HG03064 (cell line): ENCODE data around the gene PPHLN1.

ENCODE experiments used
- ATAC-seq: cut with Tn5 transposase; IDR thresholded peaks from one replicate; pipeline ENCODE4 v1.9.1; 2021; ENCODE audit warnings: low read depth; ENCODE audit not compliant: unreplicated experiment

Gene PPHLN1

DNA sequence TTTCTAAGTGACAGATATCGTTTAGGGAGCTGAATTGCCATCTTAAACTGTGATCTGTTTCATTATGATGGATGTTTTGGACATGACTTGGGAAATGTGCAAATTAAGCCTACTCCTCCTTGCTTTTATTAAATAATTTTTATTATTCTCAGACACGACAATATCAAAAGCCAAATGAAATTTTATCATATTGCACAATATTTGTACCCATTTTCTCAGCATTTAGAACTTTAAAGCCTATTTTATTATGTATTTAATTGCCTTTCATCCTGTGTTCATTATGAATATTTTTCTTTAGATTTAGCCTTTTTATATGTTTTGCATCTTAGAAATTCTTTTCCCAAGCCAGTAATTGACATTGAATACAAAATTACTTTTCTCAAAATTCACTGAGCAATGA, 102.9 kb downstream of the PPHLN1 start:
- ATAC-seq: no peak

GRCh38 chr12:42432517-42433140, 106.7 kb downstream of the PPHLN1 start:
- ATAC-seq: no peak

DNA sequence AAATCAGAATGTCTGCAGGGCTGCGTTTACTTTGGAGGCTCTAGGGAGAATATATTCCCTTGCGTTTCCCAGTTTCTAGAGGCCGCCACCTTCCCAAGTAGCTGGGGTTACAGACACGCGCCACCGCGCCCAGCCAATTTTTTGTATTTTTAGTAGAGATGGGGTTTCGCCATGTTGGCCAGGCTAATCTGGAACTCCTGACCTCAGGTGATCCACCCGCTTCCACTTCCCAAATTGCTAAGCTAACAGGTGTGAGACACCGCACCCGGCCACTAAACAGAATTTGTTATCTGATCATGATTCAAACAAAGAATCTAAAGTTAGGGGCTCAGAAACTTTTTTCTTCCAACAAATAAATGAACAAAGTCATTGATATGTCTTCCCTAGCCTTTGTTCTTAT, 114.6 kb downstream of the PPHLN1 start:
- no peak for ATAC-seq

DNA sequence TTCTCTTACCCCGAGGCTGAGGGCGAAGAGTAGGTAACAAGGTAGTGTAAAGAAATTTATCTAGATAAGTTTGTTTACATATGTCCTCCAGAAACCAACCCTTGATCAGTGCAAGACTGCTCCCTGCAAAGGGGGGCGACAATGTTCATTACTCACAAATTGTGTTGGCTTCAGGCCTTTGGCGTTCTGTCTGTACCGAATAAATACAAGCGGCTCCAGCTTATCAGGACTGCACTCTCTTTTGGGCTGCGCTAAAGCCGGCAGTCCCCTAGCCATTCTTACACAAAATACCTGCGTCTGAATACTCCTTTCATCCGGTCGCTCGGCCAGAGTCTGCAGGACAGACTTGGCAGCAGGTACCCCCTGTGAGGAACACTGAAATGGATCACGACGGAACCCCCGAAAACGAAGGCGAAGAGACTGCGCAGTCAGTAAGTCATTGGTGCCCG, 116.4 kb downstream of the PPHLN1 start:
- no peak for ATAC-seq

DNA sequence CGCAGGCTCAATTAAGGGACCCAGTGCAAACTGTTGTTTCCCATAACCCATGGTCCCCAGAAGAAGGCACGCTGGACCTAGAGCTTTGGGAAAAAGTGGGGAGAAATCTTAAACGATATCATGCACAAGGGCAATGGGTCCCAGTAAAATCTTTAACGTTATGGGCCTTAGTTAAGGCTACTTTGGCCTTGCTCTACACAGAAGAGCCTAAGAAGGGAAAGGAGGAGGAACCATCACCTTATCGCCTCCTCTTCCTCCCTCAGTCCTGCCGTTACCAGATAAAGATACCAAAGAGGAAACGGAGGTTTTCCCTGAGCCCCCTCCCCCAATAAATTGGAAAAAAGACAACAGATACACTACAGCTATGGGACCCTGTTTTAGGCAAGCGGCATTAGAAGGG, 116.9 kb downstream of the PPHLN1 start:
- no peak for ATAC-seq

DNA sequence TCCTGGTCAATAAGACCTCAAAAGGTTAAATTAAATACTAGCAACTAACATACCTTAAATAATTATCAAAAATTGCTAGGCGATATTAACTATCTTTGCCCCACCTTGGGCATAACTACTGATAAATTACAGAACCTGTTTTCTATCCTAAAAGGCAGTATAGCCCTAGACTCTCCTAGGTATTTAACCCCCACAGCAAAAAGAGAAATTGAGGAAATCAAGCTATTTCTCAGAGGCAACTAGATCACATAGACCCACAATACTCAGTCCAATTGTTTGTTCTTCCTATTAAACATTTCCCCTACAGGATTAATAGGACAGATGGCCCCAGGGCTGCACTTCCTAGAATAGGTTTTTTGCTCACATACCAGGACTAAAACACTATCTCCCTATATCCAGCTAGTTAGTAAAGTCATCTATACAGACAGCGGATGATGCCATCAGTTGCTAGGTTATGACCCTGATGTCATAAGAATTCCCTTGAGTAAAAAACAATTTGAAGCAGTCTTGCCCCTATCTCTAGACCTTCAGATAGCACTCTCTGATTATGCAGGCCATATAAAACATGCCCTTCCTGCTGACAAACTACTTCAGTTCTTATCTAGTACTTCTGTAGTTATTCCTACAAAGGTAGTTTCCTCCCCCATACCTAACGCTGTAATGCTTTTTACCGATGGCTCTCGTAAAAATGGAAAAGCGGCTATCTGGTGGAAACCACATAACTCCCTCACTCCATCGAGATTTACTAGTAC, 118.4 kb downstream of the PPHLN1 start:
- no peak for ATAC-seq

DNA sequence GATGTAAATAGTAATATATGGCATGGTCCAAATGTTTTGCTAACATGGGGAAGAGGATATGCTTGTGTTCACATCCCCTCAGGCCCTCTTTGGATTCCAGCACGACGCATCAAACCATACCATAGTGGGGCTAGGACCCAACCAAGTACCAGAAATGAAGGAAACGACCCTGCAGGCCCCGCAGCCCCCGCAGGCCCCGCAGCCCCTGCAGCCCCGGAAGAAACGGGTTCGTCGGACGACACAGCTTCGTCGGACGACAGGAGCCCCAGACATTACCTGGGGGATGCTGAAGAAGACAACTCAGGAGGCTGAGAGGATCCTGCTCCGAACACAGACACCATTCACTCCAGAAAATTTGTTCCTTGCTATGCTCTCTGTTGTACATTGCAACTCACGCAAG, 119.9 kb downstream of the PPHLN1 start:
- ATAC-seq: no peak

DNA sequence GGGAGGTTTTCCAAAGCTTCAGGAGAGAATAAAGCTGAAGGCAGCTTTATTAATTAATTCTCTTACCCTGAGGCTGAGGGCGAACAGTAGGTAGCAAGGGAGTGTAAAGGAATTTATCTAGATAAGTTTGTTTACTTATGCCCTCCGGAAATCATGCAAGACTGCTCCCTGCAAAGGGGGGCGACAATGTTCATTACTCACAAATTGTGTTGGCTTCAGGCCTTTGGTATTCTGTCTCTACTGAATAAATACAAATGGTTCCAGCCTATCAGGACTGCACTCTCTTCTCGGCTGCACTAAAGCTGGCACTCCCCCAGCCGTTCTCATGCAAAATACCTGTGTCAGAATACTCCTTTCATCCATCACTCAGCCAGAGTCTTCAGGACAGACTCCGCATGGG, 120.8 kb downstream of the PPHLN1 start:
- ATAC-seq: no peak

DNA sequence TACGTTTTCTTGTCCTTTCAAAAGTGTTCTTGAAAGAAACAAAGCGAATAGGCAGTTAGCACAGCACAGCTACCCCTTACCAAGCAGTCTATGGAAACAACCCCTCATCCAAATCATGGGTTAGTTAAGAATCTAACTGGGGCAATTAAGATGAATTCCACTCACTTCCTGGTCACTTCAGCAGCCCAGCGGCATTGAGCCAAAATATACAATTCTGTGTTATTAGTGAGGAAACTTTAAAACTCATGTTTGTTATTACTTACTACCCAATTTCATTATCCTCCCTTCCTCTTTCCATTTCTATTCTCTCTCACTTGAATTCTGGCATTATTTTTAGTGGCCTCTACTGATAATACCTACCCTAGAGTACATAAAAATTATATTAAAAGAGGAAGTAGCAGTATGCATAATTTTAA, 121.4 kb downstream of the PPHLN1 start:
- no peak for ATAC-seq

DNA sequence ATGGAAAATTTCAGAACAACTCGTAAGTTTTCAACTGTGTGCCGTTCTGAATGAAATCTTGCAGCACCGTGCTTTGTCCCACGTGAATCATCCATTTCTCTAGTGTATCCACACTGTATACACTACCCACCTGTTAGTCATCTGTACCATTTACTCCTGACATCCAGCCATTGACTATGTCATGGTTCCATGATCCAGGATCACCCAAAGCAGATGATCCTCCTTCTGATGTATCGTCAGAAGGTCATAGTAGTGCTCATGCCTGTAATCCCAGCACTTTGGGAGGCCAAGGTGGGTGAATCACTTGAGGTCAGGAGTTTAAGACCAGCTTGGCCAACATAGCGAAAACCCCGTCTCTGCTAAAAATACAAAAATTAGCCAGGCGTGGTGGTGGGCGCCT, 122.9 kb downstream of the PPHLN1 start:
- ATAC-seq: no peak

- ATAC-seq: no peak
Measured at GRCh38 chr12:42450248-42450647, 124.3 kb downstream of the PPHLN1 start.

GRCh38 chr12:42458575-42458974, 132.6 kb downstream of the PPHLN1 start:
- no peak for ATAC-seq

- ATAC-seq: no peak
Measured at GRCh38 chr12:42459336-42459847, 133.4 kb downstream of the PPHLN1 start.

DNA sequence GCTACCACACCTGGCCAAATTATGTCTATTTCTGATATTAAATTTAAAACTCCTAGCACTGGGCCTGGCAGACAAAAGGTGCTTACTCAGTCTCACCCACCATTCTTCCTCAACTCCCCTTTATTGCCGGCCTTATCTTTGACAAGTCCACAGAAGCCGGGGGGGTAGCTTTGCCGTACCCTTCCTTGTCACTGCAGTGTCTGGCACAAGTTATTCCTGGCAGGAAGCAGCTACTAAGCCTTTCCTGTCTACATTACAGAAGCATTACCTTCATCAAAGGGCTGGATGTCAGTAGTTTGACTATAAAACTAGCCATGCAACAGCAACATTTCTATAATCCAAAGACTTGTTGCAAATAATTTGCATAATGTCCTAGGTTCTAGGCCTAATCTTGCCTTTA, 136.5 kb downstream of the PPHLN1 start:
- ATAC-seq: no peak

DNA sequence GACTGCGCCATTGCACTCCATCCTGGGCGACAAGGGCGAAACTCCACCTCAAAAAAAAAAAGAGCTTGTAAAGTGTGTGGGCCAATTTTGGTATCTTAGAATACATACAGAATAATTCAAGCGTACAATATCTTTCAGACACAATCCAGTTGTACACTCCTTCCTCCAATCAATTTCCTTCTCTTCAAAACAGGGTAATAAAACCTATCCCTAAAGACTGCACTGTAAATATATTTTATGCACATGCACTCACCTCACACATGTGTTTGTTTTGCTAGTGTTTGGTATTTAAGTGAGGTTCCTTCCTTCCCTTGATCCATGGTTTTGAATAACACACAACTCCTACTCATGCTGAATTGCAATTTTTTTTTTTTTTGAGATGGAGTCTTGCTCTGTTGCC, 137.7 kb downstream of the PPHLN1 start:
- ATAC-seq: no peak

GRCh38 chr12:42468341-42468821, 142.4 kb downstream of the PPHLN1 start:
- no peak for ATAC-seq

DNA sequence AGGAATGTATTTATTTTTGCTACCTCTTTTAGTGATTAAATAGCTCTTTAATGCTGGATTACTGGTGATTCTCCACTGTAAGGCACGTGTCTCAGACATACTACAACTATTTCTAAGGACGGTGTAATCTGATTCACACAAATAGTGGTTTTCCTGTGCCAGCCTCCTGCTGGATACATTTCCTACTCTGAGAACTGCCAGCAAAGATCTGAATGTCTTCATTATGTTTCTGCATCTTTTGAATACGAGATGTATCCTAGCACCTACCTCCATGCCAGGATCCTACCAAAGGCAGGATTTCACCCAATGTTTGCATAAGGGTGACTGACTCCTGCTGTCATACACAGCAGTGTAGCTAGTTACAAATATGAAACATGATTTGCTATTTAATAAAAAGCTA, 143.0 kb downstream of the PPHLN1 start:
- ATAC-seq: peak; percentile 5

DNA sequence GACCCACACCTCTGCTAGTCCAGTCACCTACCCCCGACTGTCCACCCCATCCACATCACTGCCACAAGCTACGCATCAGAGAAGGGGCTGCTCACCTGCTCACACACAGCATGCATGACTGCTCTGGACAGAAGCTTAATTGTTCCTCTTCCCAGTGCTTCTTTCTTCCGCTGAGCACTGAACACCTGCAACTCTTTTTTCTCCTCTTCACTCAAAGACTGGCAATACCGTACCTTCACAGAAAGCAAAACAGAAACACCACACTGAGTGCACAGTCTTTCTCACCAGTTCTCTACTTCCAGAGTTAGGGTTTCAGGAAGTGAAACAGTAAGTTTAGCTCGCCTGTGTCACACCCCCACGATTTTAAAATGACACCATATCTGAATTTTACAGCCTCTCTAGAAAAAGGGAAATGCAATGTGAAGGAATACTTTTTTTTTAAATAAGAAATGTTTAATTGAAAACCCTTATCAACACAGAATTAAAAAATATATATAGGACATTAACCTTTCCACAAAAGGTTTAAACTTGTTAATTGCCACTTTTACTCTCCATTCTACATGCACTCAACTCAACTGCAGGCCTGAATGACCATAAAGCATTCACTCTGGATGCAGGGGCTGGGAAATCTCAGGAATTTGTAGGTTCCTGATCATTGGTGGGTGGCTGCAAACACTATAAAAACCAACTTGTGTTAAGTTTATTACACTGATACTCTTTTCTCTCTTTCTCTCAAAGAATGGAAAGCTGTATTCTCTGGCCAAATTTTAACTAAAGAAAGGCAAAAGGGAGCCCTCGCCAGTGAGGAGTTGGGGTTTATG, 143.6 kb downstream of the PPHLN1 start:
- ATAC-seq: peak; percentile 97

DNA sequence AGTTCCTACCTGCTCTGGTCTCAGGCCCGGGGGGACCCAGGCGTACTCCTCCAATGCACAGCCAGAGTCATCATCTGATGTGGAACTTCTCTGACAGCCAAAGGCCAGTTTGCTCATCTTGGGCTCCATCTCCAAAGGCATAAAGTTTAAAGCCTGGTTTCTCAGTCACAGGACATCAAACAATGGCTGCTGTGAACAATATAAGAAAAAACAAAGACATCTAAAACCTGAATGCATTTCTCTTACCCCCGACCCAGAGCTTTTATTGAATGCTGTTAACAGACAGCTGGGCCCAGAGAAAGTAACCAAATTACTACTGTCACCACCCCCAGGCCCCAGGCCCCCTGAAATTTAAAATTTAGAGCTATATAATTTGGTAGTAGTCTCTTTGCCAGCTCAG, 146.4 kb downstream of the PPHLN1 start:
- no peak for ATAC-seq

DNA sequence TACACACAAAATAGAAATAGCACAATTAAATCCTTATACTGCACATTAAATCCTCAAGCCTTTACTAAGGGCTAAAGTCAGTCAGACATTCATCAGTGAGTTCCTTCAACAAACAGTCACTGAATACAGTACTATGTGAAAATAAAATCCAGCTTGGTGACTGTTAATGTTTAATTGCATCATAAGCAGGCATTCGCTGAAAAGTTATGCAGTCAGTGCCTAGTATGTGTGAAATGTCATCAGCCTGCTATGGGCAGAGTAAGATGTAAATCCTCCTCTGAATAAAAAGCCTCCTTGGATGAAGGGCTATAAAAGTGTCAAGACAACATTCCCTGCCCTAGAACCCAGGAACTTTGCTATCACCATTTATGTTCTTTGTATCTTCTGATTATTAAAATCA, 147.2 kb downstream of the PPHLN1 start:
- no peak for ATAC-seq

DNA sequence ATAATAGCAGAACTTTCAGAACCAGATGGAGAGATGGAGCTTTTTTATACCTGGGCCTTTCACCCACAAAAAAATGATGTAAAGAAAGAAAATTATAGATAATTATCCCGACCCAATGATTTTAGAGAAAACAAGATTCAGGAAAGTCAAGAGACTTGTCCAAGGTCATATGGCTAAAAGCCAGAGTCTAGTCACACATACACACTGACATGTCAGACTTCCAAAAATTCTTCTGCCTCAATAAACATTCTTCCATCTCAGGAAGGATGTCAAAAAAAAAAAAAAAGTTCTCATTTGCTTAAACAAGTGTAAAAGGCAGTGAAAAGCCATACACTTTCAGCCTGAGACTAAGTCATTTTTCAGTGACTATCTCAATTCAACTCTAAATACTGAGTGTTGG, 147.6 kb downstream of the PPHLN1 start:
- no peak for ATAC-seq
